Measurements from ENCODE around the gene STOM.

The STOM gene

DNA sequence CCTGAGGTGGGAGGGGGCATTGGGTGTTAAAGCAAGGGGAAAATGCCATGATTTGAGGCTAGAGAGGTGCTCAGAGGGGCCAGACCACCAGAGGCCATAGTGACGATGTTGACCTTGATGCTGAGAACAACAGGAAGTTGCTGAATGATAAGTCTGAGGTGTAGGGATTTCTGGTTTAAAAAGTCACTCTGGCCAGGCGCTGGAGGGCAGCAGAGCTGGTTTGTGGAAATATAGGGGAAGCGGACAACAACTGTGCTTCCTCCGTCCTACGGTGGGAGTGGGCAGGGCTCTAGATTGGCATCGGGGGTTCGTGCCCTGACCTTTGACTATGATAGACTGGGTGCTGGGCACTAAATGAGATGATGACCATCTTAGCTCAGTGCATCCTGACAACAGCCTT lies 44.7 kb downstream of the STOM start:
- Mint-ChIP-seq H3K9me3 (no peaks in the 10 kb centered on the region), H3K4me1 (ENCODE audit: low read depth) (peaks cover 27% of the 10 kb centered on the region), H3K27ac (peak overlapping the region; percentile 22), H3K27me3 (ENCODE audit: low read depth) (no peaks in the 10 kb centered on the region), H3K36me3 (ENCODE audit: low read depth) (peaks cover 2% of the 10 kb centered on the region), H3K4me3 (no peak overlapping the region)

DNA sequence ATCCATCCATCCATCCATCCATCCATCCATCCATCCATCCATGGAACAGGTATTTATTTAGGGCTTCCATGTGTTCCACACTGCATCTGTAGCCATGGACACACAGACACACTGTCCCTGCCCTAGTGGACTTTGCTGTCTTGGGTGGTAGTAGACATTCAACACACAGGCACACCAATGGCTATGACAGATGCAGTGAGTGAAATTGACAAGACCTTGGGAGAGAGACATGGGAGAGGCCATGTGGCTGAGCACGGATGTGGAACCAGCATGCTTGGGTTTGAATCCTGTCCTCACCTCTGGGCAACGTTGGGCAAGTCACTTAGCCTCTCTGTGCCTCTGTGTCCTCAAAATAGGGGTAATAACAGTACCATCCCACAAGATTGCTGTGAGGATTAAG lies 45.3 kb downstream of the STOM start:
- Mint-ChIP-seq H3K4me3 (no peak overlapping the region), H3K36me3 (ENCODE audit: low read depth) (peaks cover 2% of the 10 kb centered on the region), H3K9me3 (no peaks in the 10 kb centered on the region), H3K4me1 (ENCODE audit: low read depth) (peaks cover 32% of the 10 kb centered on the region), H3K27ac (no peak overlapping the region), H3K27me3 (ENCODE audit: low read depth) (no peaks in the 10 kb centered on the region)

DNA sequence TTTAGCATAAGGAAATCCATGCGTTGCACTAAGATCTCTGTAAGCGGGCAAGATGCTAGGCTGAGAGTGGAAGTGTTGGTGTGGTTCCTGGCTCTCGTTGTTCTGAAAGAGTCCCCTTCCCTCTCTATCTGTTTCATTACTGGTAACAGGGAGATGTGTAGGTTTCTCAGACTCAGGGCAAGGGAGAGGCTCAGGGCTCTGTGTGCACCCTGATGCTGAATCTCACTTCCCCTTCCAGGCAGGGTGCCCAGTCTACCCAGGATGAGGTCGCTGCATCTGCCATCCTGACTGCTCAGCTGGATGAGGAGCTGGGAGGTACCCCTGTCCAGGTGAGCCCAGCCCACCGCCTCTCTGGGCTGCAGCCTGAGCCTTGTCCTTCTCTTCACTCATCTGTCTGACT lies 45.7 kb downstream of the STOM start:
- Mint-ChIP-seq H3K27ac (no peak overlapping the region), H3K4me3 (no peak overlapping the region), H3K27me3 (ENCODE audit: low read depth) (no peaks in the 10 kb centered on the region), H3K36me3 (ENCODE audit: low read depth) (peaks cover 2% of the 10 kb centered on the region), H3K9me3 (no peaks in the 10 kb centered on the region), H3K4me1 (ENCODE audit: low read depth) (peaks cover 32% of the 10 kb centered on the region)

- Mint-ChIP-seq H3K4me1 (ENCODE audit: low read depth) (peaks cover 32% of the 10 kb centered on the region), H3K4me3 (no peak overlapping the region), H3K9me3 (no peaks in the 10 kb centered on the region), H3K27ac (no peak overlapping the region), H3K36me3 (ENCODE audit: low read depth) (peaks cover 2% of the 10 kb centered on the region), H3K27me3 (ENCODE audit: low read depth) (no peaks in the 10 kb centered on the region)
These were observed 46.5 kb downstream of the STOM start for GRCh38 chr9:121323449-121324151.

DNA sequence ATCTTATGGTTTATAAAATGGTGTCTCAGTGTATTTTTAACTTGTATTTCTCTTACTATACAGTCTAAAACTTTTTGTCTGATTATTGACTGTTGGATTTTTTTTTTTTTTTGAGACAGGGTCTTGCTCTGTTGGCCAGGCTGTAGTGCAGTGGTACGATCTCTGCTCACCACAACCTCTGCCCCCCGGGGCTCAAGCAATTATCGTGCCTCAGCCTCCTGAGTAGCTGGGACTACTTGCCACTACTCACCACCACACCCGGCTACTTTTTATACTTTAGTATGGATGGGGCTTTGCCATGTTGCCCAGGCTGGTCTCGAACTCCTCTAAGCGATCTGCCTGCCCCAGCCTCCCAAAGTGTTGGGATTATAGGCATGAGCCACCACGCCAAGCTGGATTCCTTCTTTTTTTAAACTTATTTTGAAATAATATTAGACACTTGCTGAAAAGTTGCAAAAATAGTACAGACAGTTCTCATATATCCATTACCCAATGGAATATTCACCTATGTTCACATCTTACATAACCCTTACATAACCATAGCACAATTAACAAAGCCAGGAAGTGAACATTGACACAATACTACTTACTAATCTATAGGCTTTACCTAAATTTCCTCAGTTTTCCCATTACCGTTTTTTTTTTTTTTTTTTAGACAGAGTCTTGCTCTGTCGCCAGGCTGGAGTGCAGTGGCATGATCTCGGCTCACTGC lies 47.2 kb downstream of the STOM start:
- H3K36me3 Mint-ChIP-seq (ENCODE audit: low read depth) = peaks cover 2% of the 10 kb centered on the region
- no peak overlapping the region for H3K4me3 Mint-ChIP-seq
- H3K9me3 Mint-ChIP-seq = no peaks in the 10 kb centered on the region
- peaks cover 32% of the 10 kb centered on the region for H3K4me1 Mint-ChIP-seq (ENCODE audit: low read depth)
- no peak overlapping the region for H3K27ac Mint-ChIP-seq
- no peaks in the 10 kb centered on the region for H3K27me3 Mint-ChIP-seq (ENCODE audit: low read depth)

DNA sequence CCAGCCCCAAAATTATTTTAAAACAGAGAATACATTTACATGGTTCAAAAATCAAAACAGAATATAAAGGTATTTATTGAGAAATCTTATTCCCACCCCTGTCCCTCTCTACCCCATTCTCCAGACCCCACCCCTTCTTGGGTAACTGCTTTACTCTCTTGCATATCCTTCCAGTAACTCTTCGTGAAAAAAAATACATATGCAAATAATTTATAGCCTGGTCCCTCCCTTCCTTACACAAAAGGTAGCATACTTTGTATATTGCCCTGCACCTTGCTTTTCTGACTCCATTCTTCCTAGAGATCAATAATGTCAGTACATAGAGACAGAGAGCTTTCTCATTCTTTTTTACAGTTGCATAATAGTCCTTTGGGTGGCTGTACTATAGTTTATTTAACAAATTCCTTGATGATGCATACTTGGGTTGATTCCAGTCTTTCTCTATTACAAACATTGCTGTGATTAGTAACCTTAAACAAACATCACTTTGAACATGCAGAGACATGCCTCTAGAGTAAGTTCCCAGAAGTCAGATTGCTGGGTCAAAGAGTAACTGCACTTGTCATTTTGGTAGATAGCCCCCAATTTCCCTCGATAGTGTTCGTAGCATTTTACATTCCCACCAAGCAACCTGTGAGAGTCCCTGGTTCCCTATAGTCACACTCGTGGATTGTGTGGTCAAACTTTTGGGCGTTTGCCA lies 47.9 kb downstream of the STOM start:
- Mint-ChIP-seq H3K4me1 (ENCODE audit: low read depth) (peaks cover 32% of the 10 kb centered on the region), H3K27me3 (ENCODE audit: low read depth) (no peaks in the 10 kb centered on the region), H3K27ac (peak overlapping the region; percentile 13), H3K9me3 (no peaks in the 10 kb centered on the region), H3K4me3 (no peak overlapping the region), H3K36me3 (ENCODE audit: low read depth) (peaks cover 2% of the 10 kb centered on the region)

- no peaks in the 10 kb centered on the region for H3K27me3 Mint-ChIP-seq (ENCODE audit: low read depth)
- H3K4me3 Mint-ChIP-seq = no peak overlapping the region
- peaks cover 2% of the 10 kb centered on the region for H3K36me3 Mint-ChIP-seq (ENCODE audit: low read depth)
- H3K4me1 Mint-ChIP-seq (ENCODE audit: low read depth) = peaks cover 32% of the 10 kb centered on the region
- H3K9me3 Mint-ChIP-seq = no peaks in the 10 kb centered on the region
- no peak overlapping the region for H3K27ac Mint-ChIP-seq
These were observed 49.0 kb downstream of the STOM start for GRCh38 chr9:121321016-121321503.

- peaks cover 2% of the 10 kb centered on the region for H3K36me3 Mint-ChIP-seq (ENCODE audit: low read depth)
- H3K27ac Mint-ChIP-seq = no peak overlapping the region
- H3K4me3 Mint-ChIP-seq = no peak overlapping the region
- H3K27me3 Mint-ChIP-seq (ENCODE audit: low read depth) = no peaks in the 10 kb centered on the region
- H3K9me3 Mint-ChIP-seq = no peaks in the 10 kb centered on the region
- peaks cover 25% of the 10 kb centered on the region for H3K4me1 Mint-ChIP-seq (ENCODE audit: low read depth)
These were observed 50.7 kb downstream of the STOM start for GRCh38 chr9:121319383-121319780.

DNA sequence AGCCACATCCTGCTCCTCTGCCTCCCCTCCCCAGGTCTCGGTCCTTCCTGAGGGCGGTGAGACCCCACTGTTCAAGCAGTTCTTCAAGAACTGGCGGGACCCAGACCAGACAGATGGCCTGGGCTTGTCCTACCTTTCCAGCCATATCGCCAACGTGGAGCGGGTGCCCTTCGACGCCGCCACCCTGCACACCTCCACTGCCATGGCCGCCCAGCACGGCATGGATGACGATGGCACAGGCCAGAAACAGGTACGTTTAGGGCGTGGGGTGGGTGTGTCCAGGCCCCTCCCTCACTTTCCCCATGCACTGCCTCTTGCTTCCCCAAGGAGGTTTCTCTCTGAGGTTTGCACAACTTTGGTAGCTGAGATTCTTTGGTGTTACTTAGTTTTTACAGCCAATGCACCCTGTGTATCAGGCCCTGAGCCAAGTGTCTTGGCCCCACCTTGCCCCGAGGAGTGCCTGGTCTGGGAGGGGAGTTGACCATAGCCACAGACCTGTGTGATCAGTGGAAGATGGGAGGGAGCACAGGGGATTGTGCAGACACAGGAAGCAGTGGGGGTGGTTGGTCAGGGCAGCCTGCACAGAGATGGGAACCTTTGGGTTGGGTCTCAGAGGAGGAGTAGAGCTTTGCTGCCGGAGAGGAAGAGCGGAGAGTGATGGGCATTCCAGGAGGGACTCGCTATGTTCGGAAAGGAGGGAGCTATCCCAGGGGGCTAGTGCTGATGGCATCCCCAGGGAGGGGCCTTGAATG lies 51.2 kb downstream of the STOM start:
- Mint-ChIP-seq H3K4me3 (no peak overlapping the region), H3K4me1 (ENCODE audit: low read depth) (peaks cover 25% of the 10 kb centered on the region), H3K27ac (no peak overlapping the region), H3K27me3 (ENCODE audit: low read depth) (no peaks in the 10 kb centered on the region), H3K36me3 (ENCODE audit: low read depth) (peaks cover 2% of the 10 kb centered on the region), H3K9me3 (no peaks in the 10 kb centered on the region)

- Mint-ChIP-seq H3K27ac (no peak overlapping the region), H3K4me3 (no peak overlapping the region), H3K4me1 (ENCODE audit: low read depth) (peaks cover 24% of the 10 kb centered on the region), H3K27me3 (ENCODE audit: low read depth) (no peaks in the 10 kb centered on the region), H3K36me3 (ENCODE audit: low read depth) (peaks cover 2% of the 10 kb centered on the region), H3K9me3 (no peaks in the 10 kb centered on the region)
These were observed 52.1 kb downstream of the STOM start for GRCh38 chr9:121317737-121318630.

DNA sequence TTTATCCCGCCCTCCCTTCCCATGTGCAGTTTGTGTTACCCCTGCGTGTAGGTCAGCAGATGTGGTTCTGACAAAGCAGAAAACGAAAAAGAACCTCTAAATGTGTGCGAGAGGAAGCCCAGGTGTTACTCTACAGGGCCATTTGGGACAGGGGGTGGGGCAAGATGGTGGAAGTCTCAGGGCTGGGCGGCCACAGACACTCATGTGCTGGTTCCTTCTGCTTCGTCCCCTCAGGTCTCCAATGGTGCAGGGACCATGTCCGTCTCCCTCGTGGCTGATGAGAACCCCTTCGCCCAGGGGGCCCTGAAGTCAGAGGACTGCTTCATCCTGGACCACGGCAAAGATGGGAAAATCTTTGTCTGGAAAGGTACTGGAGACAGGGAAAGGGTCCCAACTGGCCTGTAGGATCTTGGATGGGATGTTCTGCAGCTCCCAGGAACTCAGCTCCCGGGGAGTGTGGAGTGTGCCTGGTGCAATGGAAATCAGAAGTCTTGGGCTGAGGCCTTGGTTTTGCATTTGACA lies 53.1 kb downstream of the STOM start:
- Mint-ChIP-seq H3K4me3 (no peak overlapping the region), H3K27me3 (ENCODE audit: low read depth) (no peaks in the 10 kb centered on the region), H3K36me3 (ENCODE audit: low read depth) (no peaks in the 10 kb centered on the region), H3K9me3 (no peaks in the 10 kb centered on the region), H3K4me1 (ENCODE audit: low read depth) (peaks cover 15% of the 10 kb centered on the region), H3K27ac (no peak overlapping the region)

- no peak overlapping the region for H3K4me3 Mint-ChIP-seq
- no peaks in the 10 kb centered on the region for H3K27me3 Mint-ChIP-seq (ENCODE audit: low read depth)
- H3K27ac Mint-ChIP-seq = no peak overlapping the region
- no peaks in the 10 kb centered on the region for H3K9me3 Mint-ChIP-seq
- peaks cover 12% of the 10 kb centered on the region for H3K4me1 Mint-ChIP-seq (ENCODE audit: low read depth)
- H3K36me3 Mint-ChIP-seq (ENCODE audit: low read depth) = no peaks in the 10 kb centered on the region
These were observed 53.7 kb downstream of the STOM start for GRCh38 chr9:121316378-121316777.

GRCh38 chr9:121313458-121314152 lies 56.4 kb downstream of the STOM start:
- H3K36me3 Mint-ChIP-seq (ENCODE audit: low read depth) = no peaks in the 10 kb centered on the region
- no peak overlapping the region for H3K4me3 Mint-ChIP-seq
- H3K27ac Mint-ChIP-seq = no peak overlapping the region
- H3K27me3 Mint-ChIP-seq (ENCODE audit: low read depth) = no peaks in the 10 kb centered on the region
- no peaks in the 10 kb centered on the region for H3K9me3 Mint-ChIP-seq
- no peaks in the 10 kb centered on the region for H3K4me1 Mint-ChIP-seq (ENCODE audit: low read depth)
